ENCODE measurements around the gene BTF3L4.

DNA sequence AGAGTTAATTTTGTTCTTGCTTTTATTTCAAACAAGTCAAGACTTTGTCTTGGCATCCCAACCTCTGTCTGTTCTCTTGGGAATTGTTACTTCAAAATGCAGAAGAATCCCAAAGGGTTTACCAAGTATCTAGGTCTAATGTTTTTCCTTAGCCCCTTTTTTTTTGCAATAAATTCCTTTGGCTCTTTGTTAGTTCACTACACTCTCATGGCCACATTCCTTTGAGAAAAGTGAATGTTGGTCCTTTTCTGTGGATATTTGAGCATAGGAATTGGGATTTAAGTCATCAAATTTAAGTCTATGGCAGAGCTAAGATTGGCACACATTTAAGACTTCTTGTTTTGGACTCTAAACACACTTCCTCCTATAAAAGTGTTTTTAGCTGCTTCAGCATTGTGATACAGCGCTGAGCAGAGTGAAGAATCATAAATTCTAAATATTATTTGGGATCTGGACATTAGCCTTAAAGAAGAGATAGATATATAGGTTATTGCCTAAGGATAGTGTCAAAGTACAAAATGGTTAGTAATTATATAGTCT, 1.9 kb downstream of the BTF3L4 start:
- TF ChIP-seq POLR2A (IDR thresholded peaks at IDR 0.05; ENCODE audit: low read depth, low read length) (no peak), TAF1 (IDR thresholded peaks at IDR 0.05; ENCODE audit: borderline replicate concordance, low read depth, low read length) (no peak)
